Activated naive CD8-positive, alpha-beta T cell treated with anti-CD3 and anti-CD28 coated beads, Interleukin-2, amount 10 ng/mL, durations not matched to agents 7 days and 5 days (primary cell): Measurements from ENCODE around the gene OR9A4. TPM values are rescaled to one million over a fixed set of nuclear protein-coding genes. Genes with fewer than 3 reads are reported as not detected.

ENCODE experiments used
- ATAC-seq: fragments of 150-1000 bp; cut with Tn5 transposase; one replicate; pipeline ENCODE4 v1.10.0; 2021; ENCODE audit warnings: low read depth, moderate library complexity
- POLR2A ChIA-PET: fragments of 350-600 bp; sonication (Branson Sonifier 250); formaldehyde crosslinking; loops from one replicate; lab custom pipeline; 2021; ENCODE audit warnings: antibody characterized with exemption; lab: Charles Lee
- DNase-seq: peaks from one replicate; pipeline ENCODE4 v3.0.0; 2021
- H3K27ac Mint-ChIP-seq: one replicate; pipeline ENCODE4 v1.8.0; 2022; ENCODE audit warnings: mild to moderate bottlenecking, mixed read lengths
- H3K27me3 Mint-ChIP-seq: one replicate; pipeline ENCODE4 v1.8.0; 2022; ENCODE audit warnings: mild to moderate bottlenecking, moderate library complexity, mixed read lengths
- H3K36me3 Mint-ChIP-seq: one replicate; pipeline ENCODE4 v1.8.0; 2021; ENCODE audit warnings: mild to moderate bottlenecking, mixed read lengths
- H3K4me1 Mint-ChIP-seq: one replicate; pipeline ENCODE4 v1.8.0; 2021; ENCODE audit warnings: mixed read lengths
- H3K4me3 Mint-ChIP-seq: one replicate; pipeline ENCODE4 v1.8.0; 2022; ENCODE audit warnings: mild to moderate bottlenecking, moderate library complexity, mixed read lengths
- H3K9me3 Mint-ChIP-seq: one replicate; pipeline ENCODE4 v1.8.0; 2021; ENCODE audit warnings: mixed read lengths
- total RNA-seq, 2 experiments: library from RNA; stranded (reverse); gene quantifications; one replicate each; pipeline ENCODE4 v1.2.3, GENCODE V29; 2021

The OR9A4 gene
- total RNA-seq, 2 experiments from 2014 or later: not detected

GRCh38 chr7:141915565-141915964, 634 bp upstream of the OR9A4 start:
- Mint-ChIP-seq H3K9me3 (peaks cover 1% of the 10 kb centered on the region), H3K36me3 (no peaks in the 10 kb centered on the region), H3K4me3 (no peak overlapping the region), H3K27ac (no peak overlapping the region), H3K27me3 (no peaks in the 10 kb centered on the region), H3K4me1 (no peaks in the 10 kb centered on the region)
- ATAC-seq (no peak), DNase-seq (no peak)
- POLR2A ChIA-PET: no interaction called here

- H3K27ac Mint-ChIP-seq: no peak overlapping the region
- no peaks in the 10 kb centered on the region for H3K4me1 Mint-ChIP-seq
- H3K27me3 Mint-ChIP-seq: no peaks in the 10 kb centered on the region
- peaks cover 1% of the 10 kb centered on the region for H3K9me3 Mint-ChIP-seq
- DNase-seq: no peak
- ATAC-seq: no peak
- no peaks in the 10 kb centered on the region for H3K36me3 Mint-ChIP-seq
- H3K4me3 Mint-ChIP-seq: no peak overlapping the region
- POLR2A ChIA-PET: no interaction called here
These were observed 4.1 kb downstream of the OR9A4 start for GRCh38 chr7:141920281-141920680.

DNA sequence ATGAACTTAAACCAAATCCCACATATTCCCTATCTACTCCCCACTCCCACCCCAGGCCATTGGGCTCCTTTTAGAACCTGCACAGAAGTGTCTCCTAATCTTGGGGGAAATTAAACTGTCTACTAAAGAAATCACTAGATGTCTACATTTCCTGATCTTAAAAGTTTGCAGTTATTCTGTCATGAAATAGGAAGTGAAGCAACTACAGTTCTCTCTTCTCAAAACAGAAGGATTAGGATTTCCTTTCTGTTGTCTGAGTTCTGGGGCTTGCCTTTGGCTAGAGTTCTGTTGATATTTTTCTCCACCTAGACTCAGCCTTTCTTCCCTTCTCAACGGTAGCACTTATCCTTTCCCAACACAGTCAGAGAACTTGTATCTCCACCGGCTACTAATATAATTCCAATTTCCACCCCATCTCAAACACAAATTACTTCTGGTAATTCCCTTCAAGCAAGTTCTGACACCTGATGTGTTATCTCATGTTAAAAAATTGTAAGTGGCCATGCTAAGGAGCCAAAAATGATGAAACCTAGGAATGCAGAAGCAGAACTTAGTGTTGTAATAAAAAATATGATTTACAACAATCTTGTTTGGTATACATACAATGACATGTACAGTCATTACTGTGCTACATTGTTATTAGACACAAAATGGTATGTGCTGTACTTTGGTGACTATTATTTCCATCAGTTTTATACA, 12.1 kb downstream of the OR9A4 start:
- DNase-seq (no peak), ATAC-seq (no peak)
- Mint-ChIP-seq H3K9me3 (peaks cover 8% of the 10 kb centered on the region), H3K27me3 (no peaks in the 10 kb centered on the region), H3K4me1 (no peaks in the 10 kb centered on the region), H3K36me3 (no peaks in the 10 kb centered on the region), H3K27ac (no peak overlapping the region), H3K4me3 (no peak overlapping the region)
- POLR2A ChIA-PET: no interaction called here

- Mint-ChIP-seq H3K27ac (no peak overlapping the region), H3K4me3 (no peak overlapping the region), H3K4me1 (no peaks in the 10 kb centered on the region), H3K27me3 (no peaks in the 10 kb centered on the region), H3K36me3 (no peaks in the 10 kb centered on the region), H3K9me3 (peaks cover 8% of the 10 kb centered on the region)
- no peak for ATAC-seq
- DNase-seq: no peak
- POLR2A ChIA-PET: no interaction called here
These were observed 12.6 kb downstream of the OR9A4 start for GRCh38 chr7:141928845-141929195.

GRCh38 chr7:141930211-141930610, 14.0 kb downstream of the OR9A4 start:
- Mint-ChIP-seq H3K36me3 (no peaks in the 10 kb centered on the region), H3K4me1 (no peaks in the 10 kb centered on the region), H3K4me3 (no peak overlapping the region), H3K27ac (no peak overlapping the region), H3K9me3 (peaks cover 8% of the 10 kb centered on the region), H3K27me3 (no peaks in the 10 kb centered on the region)
- DNase-seq (no peak), ATAC-seq (no peak)
- POLR2A ChIA-PET: no interaction called here

DNA sequence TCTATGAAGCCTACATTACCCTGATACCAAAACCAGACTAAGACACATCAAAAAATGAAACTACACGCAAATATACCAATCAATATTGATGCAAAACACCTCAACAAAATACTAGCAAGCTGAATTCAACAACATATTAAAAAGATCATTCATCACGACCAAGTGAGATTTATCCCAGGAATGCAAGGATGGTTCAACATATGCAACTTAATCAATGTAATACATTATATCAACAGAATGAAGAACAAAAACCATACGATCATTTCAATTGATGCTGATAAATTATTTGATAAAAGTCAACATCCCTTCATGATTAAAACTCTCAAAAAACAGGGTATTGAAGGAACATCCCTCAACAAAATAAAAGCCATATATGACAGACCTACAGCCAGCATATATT, 24.9 kb downstream of the OR9A4 start:
- POLR2A ChIA-PET: no interaction called here
- peaks cover 15% of the 10 kb centered on the region for H3K9me3 Mint-ChIP-seq
- no peaks in the 10 kb centered on the region for H3K4me1 Mint-ChIP-seq
- no peaks in the 10 kb centered on the region for H3K36me3 Mint-ChIP-seq
- DNase-seq (no peak), ATAC-seq (no peak)
- H3K27me3 Mint-ChIP-seq: peaks cover 4% of the 10 kb centered on the region
- H3K4me3 Mint-ChIP-seq: no peak overlapping the region
- H3K27ac Mint-ChIP-seq: no peak overlapping the region

GRCh38 chr7:141943846-141944245, 27.6 kb downstream of the OR9A4 start:
- DNase-seq (no peak), ATAC-seq (no peak)
- H3K9me3 Mint-ChIP-seq: peaks cover 14% of the 10 kb centered on the region
- H3K36me3 Mint-ChIP-seq: no peaks in the 10 kb centered on the region
- H3K4me1 Mint-ChIP-seq: no peaks in the 10 kb centered on the region
- no peak overlapping the region for H3K27ac Mint-ChIP-seq
- POLR2A ChIA-PET: interaction anchor here (0.5 kb wide), 1 partner anchor 1128 kb away, joined by 4 read pairs; no protein-coding TSS in a partner anchor
- H3K4me3 Mint-ChIP-seq: no peak overlapping the region
- peaks cover 2% of the 10 kb centered on the region for H3K27me3 Mint-ChIP-seq

GRCh38 chr7:141944811-141945210, 28.6 kb downstream of the OR9A4 start:
- H3K9me3 Mint-ChIP-seq: peaks cover 14% of the 10 kb centered on the region
- ATAC-seq: no peak
- H3K4me1 Mint-ChIP-seq: no peaks in the 10 kb centered on the region
- no peak overlapping the region for H3K4me3 Mint-ChIP-seq
- DNase-seq: no peak
- no peak overlapping the region for H3K27ac Mint-ChIP-seq
- POLR2A ChIA-PET: no interaction called here
- H3K36me3 Mint-ChIP-seq: no peaks in the 10 kb centered on the region
- H3K27me3 Mint-ChIP-seq: peaks cover 2% of the 10 kb centered on the region

- peaks cover 14% of the 10 kb centered on the region for H3K9me3 Mint-ChIP-seq
- H3K27me3 Mint-ChIP-seq: peaks cover 6% of the 10 kb centered on the region
- H3K4me3 Mint-ChIP-seq: no peak overlapping the region
- POLR2A ChIA-PET: no interaction called here
- no peak overlapping the region for H3K27ac Mint-ChIP-seq
- ATAC-seq: no peak
- no peaks in the 10 kb centered on the region for H3K36me3 Mint-ChIP-seq
- DNase-seq: no peak
- no peaks in the 10 kb centered on the region for H3K4me1 Mint-ChIP-seq
These were observed 29.2 kb downstream of the OR9A4 start for GRCh38 chr7:141945356-141945755.

GRCh38 chr7:141946796-141947195, 30.6 kb downstream of the OR9A4 start, which contains the start of gene CLEC5A:
TSS of gene CLEC5A (minus strand) at chr7:141946974. CDS start at chr7:141946292, 682 bp downstream.
- Mint-ChIP-seq H3K36me3 (no peaks in the 10 kb centered on the region), H3K4me1 (no peaks in the 10 kb centered on the region), H3K9me3 (peaks cover 8% of the 10 kb centered on the region), H3K4me3 (no peak within 1 kb of the TSS), H3K27me3 (peaks cover 4% of the 10 kb centered on the region), H3K27ac (no peak within 1 kb of the TSS)
- ATAC-seq (no peak), DNase-seq (no peak)
- POLR2A ChIA-PET: no interaction called here

DNA sequence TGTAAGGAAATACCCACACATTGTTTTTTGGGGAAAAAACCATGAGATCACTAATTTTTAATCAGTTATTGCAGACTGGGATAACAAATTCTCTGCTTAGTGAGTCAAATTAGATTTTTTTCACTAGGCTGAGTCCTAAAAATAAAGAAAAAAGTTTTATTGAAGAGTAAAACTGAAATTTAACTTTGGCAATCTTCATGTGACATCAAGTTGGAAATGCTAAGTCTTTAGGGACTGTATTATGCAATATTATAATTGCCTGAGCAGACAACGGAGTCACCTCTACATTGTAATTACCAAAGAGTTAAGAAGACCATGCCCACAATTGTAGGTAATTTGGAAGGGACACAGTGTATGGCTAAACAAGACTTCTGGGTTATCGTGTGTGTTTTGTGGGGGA, 32.8 kb downstream of the OR9A4 start:
- Mint-ChIP-seq H3K36me3 (no peaks in the 10 kb centered on the region), H3K27ac (no peak overlapping the region), H3K27me3 (peaks cover 4% of the 10 kb centered on the region), H3K9me3 (no peaks in the 10 kb centered on the region), H3K4me3 (no peak overlapping the region), H3K4me1 (no peaks in the 10 kb centered on the region)
- no peak for ATAC-seq
- DNase-seq: no peak
- POLR2A ChIA-PET: no interaction called here

DNA sequence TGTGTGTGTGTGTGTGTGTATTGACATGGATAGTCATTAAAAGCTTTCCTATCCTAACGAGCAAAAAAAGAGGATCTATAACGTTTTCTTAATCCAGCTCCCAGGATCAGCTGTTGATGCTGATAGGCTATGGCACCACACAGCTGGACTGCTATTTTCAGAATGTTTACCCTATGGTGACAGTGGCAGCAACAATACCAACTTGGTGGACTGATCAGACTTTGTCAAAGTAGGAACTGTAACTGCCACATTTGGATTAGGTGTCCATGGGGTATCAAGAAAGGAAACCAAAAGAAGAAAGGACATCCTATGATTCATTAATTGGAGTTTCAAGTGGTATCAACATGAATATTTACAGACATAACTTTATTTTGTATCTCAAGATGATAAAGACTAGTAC, 33.3 kb downstream of the OR9A4 start:
- POLR2A ChIA-PET: no interaction called here
- H3K36me3 Mint-ChIP-seq: no peaks in the 10 kb centered on the region
- no peaks in the 10 kb centered on the region for H3K4me1 Mint-ChIP-seq
- peaks cover 4% of the 10 kb centered on the region for H3K27me3 Mint-ChIP-seq
- no peaks in the 10 kb centered on the region for H3K9me3 Mint-ChIP-seq
- H3K27ac Mint-ChIP-seq: no peak overlapping the region
- no peak overlapping the region for H3K4me3 Mint-ChIP-seq
- ATAC-seq: no peak
- DNase-seq: no peak

DNA sequence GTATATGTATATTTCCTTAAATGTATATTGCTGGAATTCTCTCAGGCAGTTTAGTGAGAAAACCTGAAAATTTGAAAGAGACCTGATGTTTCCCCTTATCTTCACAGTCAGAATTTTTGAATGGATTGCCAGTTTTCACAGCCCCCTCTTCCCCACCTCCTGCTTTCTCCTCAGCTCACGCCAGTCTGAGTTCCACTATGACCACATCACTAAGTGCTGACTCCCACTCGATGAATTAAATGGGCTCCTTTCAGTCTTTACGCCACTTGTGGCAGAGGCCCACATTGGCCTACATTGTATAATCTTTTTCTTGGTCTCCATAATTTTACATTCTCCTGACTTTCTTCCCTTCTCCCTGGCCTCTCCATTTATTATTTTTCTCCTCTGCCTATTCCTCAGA, 33.7 kb downstream of the OR9A4 start:
- Mint-ChIP-seq H3K4me1 (no peaks in the 10 kb centered on the region), H3K27ac (no peak overlapping the region), H3K36me3 (no peaks in the 10 kb centered on the region), H3K27me3 (peaks cover 4% of the 10 kb centered on the region), H3K9me3 (no peaks in the 10 kb centered on the region), H3K4me3 (no peak overlapping the region)
- ATAC-seq: no peak
- POLR2A ChIA-PET: no interaction called here
- no peak for DNase-seq

- Mint-ChIP-seq H3K4me3 (no peak overlapping the region), H3K27ac (no peak overlapping the region), H3K36me3 (no peaks in the 10 kb centered on the region), H3K4me1 (no peaks in the 10 kb centered on the region), H3K27me3 (peaks cover 6% of the 10 kb centered on the region), H3K9me3 (no peaks in the 10 kb centered on the region)
- ATAC-seq: no peak
- no peak for DNase-seq
- POLR2A ChIA-PET: no interaction called here
These were observed 34.6 kb downstream of the OR9A4 start for GRCh38 chr7:141950806-141951205.
